GM11168 (cell line): ENCODE results near the gene GIGYF1.

Experiments
- in situ Hi-C: fragments of 300-500 bp; cut with MboI; formaldehyde crosslinking; loops from one replicate; pipeline ENCODE4 v1.12.0; 2022; ENCODE audit warnings: low sequenced_read_pairs; ENCODE audit not compliant: unreplicated experiment

The GIGYF1 gene

DNA sequence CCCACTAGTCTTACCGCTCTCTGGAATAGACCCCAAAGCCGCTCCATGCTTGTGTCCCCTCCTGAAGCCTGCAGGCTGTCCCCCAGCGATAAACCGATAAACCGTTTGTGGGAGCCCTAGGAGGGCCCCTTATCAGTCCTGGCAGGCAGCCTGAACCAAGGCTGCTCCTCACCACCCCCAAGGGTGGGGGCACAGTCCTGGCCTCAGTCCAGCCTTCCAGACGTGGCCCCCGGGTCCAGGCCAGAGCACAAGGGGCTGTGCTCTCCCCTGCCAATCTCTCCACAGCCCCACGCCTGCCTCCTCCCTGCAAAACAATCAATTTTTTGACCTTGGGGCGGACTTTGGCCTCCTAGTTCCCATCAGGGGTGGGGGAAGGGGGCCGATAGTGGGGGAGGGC lies 52.6 kb downstream of the GIGYF1 start, which contains the start of gene TFR2:
TFR2 (minus strand) TSS at position 90 of the 397 bp plus-strand sequence; CDS start at position 47, 43 bp downstream.
- in situ Hi-C loops = no loop called here

DNA sequence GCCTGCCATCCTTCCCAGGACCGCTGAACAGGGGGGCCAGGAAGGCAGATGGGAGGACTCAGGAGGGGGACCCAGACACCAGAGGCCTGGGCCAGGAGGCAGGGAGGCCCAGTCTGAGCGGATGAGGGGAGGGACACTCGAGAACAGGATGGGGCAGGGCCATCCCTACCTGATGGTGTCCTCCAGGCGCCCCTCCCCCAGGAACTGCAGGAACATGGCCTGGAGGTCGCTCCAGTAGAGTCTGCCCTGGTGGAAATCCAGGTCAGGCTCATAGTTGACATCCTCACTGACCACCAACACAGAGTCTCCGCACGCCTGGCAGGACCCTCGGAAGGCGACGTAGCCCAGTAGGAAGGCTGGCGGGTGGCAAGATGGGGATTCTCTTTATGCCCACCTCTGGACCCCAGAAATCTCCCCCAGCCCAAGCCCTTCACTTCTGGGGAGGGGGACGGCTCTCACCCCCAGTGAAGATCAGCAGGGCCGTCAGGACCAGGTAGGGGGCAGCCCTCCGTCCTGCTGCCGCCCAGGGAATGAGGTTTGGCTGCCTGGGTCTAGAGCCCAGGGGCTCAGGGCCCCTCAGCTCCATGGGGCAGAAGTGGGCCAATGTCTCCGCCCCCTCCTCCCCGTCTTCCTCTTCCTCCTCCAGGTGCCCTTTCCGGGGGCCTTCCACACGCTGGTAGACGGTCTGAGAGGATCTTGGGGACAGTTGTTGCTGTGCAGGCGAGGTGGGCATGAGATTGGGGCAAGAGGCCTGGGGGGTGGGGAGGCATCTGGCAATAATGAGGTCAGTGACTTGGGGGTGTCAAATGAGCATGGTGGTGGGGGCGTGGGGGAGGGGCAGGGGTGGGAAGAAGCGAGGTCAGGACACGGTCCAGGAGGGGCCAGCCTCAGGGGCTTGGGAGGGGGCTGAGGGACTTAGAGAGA lies 53.3 kb downstream of the GIGYF1 start:
- in situ Hi-C loops = no loop called here

DNA sequence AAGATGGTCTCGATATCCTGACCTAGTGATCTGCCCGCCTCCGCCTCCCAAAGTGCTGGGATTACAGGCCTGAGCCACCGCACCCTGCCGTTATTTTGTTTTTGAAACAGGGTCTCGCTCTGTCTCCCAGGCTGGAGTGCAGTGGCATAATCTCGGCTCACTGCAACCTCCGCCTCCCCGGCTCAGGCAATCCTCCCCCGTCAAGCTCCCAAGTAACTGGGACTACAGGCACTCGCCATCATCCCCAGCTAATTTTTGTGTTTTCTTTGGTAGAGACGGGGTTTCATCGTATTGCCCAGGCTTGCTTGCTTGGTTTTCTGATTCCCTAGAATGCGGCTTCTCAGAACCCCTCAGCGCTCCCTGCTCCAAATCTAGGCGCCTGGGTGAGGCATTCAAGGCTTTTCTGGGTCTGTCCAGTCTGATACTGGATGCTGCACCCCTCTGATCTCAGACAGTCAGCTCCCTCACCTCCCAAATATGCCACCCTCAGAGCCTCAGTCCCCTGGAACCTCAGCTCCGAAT lies 54.0 kb downstream of the GIGYF1 start:
- in situ Hi-C loops = no loop called here

DNA sequence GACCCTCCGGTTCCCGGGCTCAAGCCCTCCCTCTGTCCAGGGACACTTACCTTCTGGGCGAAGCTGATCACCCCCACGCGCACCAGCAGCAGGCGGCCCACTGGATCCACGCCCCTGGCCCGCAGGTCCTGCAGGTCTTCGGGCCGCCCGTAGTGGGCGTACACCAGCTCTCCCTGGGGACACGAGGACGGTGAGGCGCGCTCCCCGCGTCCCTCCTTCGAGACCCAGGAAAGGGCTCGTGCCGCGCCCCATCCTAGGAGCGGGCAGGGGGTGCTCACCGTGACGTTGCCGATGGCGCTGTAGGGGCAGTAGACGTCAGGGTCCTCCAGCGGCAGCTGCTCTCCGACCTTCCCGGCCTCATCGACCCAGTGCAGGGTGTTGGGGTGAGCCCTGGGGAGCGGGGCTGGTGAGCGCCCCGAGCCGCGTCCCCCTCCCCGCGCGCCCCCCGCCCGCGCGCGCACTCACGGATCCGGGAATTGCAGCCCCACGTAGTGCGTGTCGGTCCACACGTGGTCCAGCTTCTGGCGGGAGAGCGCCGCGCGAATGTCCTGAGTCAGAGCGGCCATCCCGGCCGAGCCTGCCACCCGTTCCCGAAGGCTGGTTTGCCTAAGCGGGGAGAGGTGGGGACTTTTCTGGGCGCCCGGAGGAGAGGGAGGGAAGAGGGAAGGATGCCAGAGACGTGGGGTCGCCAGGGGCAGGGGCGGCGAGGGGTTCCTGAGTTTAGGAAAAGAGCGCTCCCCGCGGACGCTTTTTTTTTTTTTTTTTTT lies 60.9 kb downstream of the GIGYF1 start:
- in situ Hi-C loops = no loop called here

DNA sequence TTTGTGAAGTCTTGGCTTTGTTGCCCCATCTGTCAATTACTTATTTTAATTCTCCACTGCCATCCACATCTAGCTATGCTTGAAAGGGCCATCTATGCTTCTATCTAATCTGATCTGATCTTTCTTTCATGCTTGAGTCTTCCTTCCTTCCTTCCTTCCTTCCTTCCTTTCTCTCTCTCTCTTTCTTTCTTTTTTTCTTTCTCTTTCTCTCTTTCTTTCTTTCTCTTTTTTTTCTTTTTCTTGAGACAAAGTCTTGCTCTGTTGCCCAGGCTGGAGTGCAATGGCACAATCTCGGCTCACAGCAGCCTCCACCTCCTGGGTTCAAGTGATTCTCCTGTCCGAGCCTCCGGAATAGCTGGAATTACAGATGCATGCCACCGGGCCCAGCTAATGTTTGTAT lies 64.0 kb downstream of the GIGYF1 start:
- in situ Hi-C loops = no loop called here
